Globus pallidus (tissue), 1 donor: ENCODE measurements around the gene ZNF521.

Experiments used
- DNase-seq: peaks from one replicate; pipeline ENCODE4 v3.0.0-alpha.2; 2015; ENCODE audit warnings: low spot score

The ZNF521 gene

DNA sequence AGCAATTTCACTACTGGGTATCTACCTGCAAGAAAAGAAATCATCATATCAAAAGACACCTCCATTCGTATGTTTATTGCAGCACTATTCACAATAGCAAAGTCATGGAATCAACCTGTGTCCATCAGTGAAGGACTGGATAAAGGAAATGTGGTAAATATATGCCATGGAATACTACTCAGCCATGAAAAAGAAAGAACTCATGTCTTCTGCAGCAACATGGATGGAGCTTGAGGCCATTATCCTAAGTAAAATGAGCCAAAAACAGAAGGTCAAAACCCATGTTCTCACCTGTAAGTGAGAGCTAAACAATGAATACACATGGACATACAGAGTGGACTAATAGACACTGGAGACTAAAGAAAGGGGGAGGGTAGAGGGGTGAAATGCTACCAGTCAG is 322.2 kb downstream of the ZNF521 start:
- no peak for DNase-seq

DNA sequence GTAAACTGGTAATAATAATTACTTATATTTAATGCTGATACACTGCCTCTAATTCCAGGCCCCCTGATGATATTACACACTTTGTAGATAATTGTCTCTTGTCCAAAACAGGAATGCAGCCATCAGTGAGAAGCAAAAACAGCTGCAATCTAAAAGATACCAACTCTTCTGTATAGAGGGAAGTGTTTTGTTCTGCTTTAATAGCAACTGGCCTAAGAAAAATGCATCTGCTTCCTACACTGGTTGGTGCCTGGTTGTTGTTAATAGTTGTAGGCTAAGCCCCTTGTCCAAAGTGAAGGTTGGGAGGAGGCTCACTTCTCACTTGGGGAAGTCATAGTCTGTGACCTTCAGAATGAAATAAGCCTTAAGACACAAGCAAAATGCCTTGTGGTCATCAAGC is 332.0 kb downstream of the ZNF521 start:
- no peak for DNase-seq

DNA sequence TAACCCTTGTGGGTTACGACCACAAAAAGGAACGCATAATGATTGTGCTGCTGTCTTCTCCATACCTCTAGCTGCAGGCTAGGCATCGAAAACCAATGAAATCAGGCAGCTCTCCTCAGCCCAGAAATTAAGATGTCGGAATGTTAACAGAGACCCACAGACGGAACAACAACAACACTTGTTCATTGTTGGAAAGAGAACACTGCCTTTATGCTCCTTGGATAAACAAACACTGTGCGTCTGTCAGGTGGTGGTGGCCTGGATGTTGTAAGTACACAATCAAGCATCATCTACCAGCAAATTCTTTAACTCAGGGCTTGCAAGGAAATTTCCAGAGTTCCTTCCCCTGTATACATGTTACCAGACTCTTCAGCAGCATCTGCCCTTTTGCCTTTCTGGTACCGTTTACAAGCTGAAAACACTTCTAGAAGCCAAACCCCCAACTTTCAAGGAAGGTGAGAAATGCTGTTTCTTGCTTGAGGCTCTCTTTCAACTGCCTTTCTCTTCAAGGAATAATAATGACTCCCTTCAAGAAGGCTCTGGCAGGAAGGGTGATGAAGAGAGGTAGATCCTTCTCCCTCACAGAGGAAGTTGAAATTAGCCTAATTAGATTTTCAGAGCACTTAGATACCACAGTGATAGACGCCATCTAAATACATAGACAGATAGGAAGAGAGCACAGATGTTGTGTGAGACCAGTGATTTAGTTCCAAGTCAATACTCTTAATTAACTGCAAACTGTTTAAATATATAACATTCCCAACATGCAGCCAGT is 332.7 kb downstream of the ZNF521 start:
- peak; percentile 67 for DNase-seq

DNA sequence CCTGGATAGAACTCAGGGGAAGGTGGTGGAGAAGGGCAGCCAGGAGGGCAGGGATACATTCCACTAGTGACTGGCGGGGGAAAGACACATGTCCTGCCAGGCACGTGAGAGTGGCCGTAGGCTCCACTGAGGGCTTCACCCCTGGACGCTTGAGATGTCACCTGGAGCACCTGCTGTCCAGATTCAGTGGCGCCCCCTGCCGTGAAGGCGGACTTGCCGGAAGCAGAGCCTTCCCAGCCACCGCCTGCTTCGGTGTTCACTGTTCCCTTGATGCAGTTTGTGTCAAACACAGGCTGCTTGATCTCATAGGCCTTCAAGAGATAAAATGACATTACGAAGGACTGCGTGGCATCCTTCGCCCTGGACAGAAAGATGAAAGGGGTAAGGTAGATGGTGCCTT is 335.3 kb downstream of the ZNF521 start:
- no peak for DNase-seq

DNA sequence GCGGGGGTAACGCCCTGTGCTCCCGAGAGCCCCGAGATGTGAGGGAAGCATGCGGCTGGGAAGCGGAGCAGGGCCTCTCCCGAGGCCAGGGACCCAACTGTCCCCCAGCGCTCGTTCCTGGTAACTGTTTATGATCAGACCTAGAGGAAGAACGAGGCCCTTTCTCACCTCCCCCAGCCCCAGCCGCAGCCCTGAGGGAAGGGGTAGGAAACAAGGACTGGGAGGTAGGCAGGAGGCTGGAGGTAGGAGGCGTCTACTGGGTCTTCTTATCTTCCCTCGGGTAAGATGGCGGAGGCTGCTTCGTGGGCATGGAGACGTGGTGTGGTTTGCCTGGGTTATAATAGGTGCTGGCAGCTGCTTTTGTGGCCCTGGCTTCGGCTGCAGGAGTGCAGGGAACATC is 335.8 kb downstream of the ZNF521 start:
- DNase-seq: no peak
